IMR-90 (cell line): ENCODE data around the gene DVL3. TPM values are rescaled to one million over a fixed set of nuclear protein-coding genes. Genes with fewer than 3 reads are reported as not detected.

ENCODE experiments used
- ATAC-seq: fragments of 200-7000 bp; cut with Tn5 transposase; 2 replicates; pipeline ENCODE4 v1.9.1; 2020; ENCODE audit warnings: low read depth, mild to moderate bottlenecking, moderate library complexity
- BruUV-seq: library from RNA; stranded (reverse); fragments of 400-500 nt; replicated peaks from 2 replicates; lab custom pipeline; 2021; lab: Mats Ljungman, UMichigan
- CTCF ChIA-PET: fragments of 300-600 bp; formaldehyde crosslinking; extraction: SDS; loops from one replicate; lab custom pipeline; 2021; ENCODE audit warnings: antibody characterized with exemption; lab: Yijun Ruan, JAX
- POLR2A ChIA-PET: fragments of 300-600 bp; sonication (Branson Sonifier 250); formaldehyde crosslinking; loops from one replicate; lab custom pipeline; 2022; ENCODE audit warnings: antibody characterized with exemption; ENCODE audit not compliant: unreplicated experiment; lab: Charles Lee
- DNase-seq: peaks from one replicate; pipeline ENCODE4 v3.0.0; 2013
- H2AFZ ChIP-seq: replicated peaks from 2 replicates; pipeline ENCODE3; 2013; ENCODE audit warnings: low read length, mild to moderate bottlenecking; ENCODE audit not compliant: poor library complexity
- H2AK5ac ChIP-seq: 2 replicates; pipeline ENCODE4 v1.6.1; 2013; ENCODE audit warnings: low read depth, low read length, inconsistent platforms
- H2AK9ac ChIP-seq: replicated peaks from 2 replicates; pipeline ENCODE3; 2013; ENCODE audit warnings: mild to moderate bottlenecking, low read depth, low read length, moderate library complexity; ENCODE audit not compliant: poor library complexity
- H2BK120ac ChIP-seq: 2 replicates; pipeline ENCODE4 v1.6.1; 2013; ENCODE audit warnings: low read depth, low read length, inconsistent platforms
- H2BK15ac ChIP-seq: 3 replicates; pipeline ENCODE4 v1.6.1; 2013; ENCODE audit warnings: low read depth, low read length, inconsistent platforms
- H2BK20ac ChIP-seq: 2 replicates; pipeline ENCODE4 v1.6.1; 2013; ENCODE audit warnings: low read depth, mild to moderate bottlenecking, inconsistent platforms, low read length, moderate library complexity
- H2BK5ac ChIP-seq: 2 replicates; pipeline ENCODE4 v1.6.1; 2013; ENCODE audit warnings: mild to moderate bottlenecking, low read depth, low read length, inconsistent platforms; ENCODE audit not compliant: poor library complexity, severe bottlenecking
- H3K14ac ChIP-seq: replicated peaks from 2 replicates; pipeline ENCODE4 v1.6.1; 2013; ENCODE audit warnings: low read depth, low read length, inconsistent platforms
- H3K18ac ChIP-seq: 2 replicates; pipeline ENCODE4 v1.6.1; 2013; ENCODE audit warnings: low read depth, low read length, control low read depth
- H3K23ac ChIP-seq: 2 replicates; pipeline ENCODE4 v1.6.1; 2013; ENCODE audit warnings: low read depth, low read length, inconsistent platforms
- H3K27ac ChIP-seq: 2 replicates; pipeline ENCODE4 v1.5.1; 2013; ENCODE audit warnings: mild to moderate bottlenecking, control low read depth, low read length; ENCODE audit not compliant: insufficient read depth
- H3K27me3 ChIP-seq: 2 replicates; pipeline ENCODE4 v1.6.1; 2013; ENCODE audit warnings: low read length; ENCODE audit not compliant: control insufficient read depth, insufficient read depth
- H3K36me3 ChIP-seq: 2 replicates; pipeline ENCODE4 v1.6.1; 2013; ENCODE audit warnings: low read length, mixed read lengths; ENCODE audit not compliant: control insufficient read depth, insufficient read depth
- H3K4ac ChIP-seq: 2 replicates; pipeline ENCODE4 v1.6.1; 2013; ENCODE audit warnings: low read depth, low read length, inconsistent platforms
- H3K4me1 ChIP-seq: 2 replicates; pipeline ENCODE4 v1.6.1; 2013; ENCODE audit warnings: low read length, mixed read lengths; ENCODE audit not compliant: control insufficient read depth, insufficient read depth
- H3K4me2 ChIP-seq: 2 replicates; pipeline ENCODE4 v1.6.1; 2013; ENCODE audit warnings: low read depth, mild to moderate bottlenecking, control low read depth, low read length, moderate library complexity
- H3K4me3 ChIP-seq: 2 replicates; pipeline ENCODE4 v1.5.1; 2013; ENCODE audit warnings: low read depth, mild to moderate bottlenecking, control low read depth, low read length, moderate library complexity; ENCODE audit not compliant: insufficient read depth
- H3K56ac ChIP-seq: 2 replicates; pipeline ENCODE4 v1.6.1; 2013; ENCODE audit warnings: low read length, inconsistent platforms; ENCODE audit not compliant: insufficient read depth; ENCODE audit errors: extremely low read depth
- H3K79me1 ChIP-seq, 2 experiments: 2 replicates each; pipeline ENCODE4 v1.6.1; 2013; ENCODE audit warnings: low read length in 2 of 2, inconsistent platforms in 1 of 2, low read depth in 1 of 2
- H3K9ac ChIP-seq: 2 replicates; pipeline ENCODE4 v1.6.1; 2013; ENCODE audit warnings: low read depth, low read length, control low read depth
- H3K9me1 ChIP-seq: 2 replicates; pipeline ENCODE4 v1.6.1; 2013; ENCODE audit warnings: low read length, inconsistent platforms; ENCODE audit not compliant: insufficient read depth
- H3K9me3 ChIP-seq: 2 replicates; pipeline ENCODE4 v1.6.1; 2013; ENCODE audit warnings: low read length; ENCODE audit not compliant: control insufficient read depth, insufficient read depth
- H4K20me1 ChIP-seq: 2 replicates; pipeline ENCODE4 v1.6.1; 2013; ENCODE audit warnings: low read length, inconsistent platforms; ENCODE audit not compliant: insufficient read depth
- H4K5ac ChIP-seq: 2 replicates; pipeline ENCODE4 v1.6.1; 2013; ENCODE audit warnings: mild to moderate bottlenecking, low read depth, low read length, control low read depth
- H4K8ac ChIP-seq, 2 experiments: 2 replicates each; pipeline ENCODE4 v1.6.1; 2013; ENCODE audit warnings: low read depth in 2 of 2, low read length in 2 of 2, control low read depth in 1 of 2, inconsistent platforms in 1 of 2
- H4K91ac ChIP-seq: 2 replicates; pipeline ENCODE4 v1.6.1; 2013; ENCODE audit warnings: low read depth, low read length, inconsistent platforms; ENCODE audit not compliant: insufficient read depth
- BHLHE40 ChIP-seq: fragments of 150-350 bp; IDR thresholded peaks from 2 replicates; pipeline ENCODE4 v1.6.1; 2016; ENCODE audit warnings: mild to moderate bottlenecking, low read depth, low read length
- MXI1 ChIP-seq: IDR thresholded peaks from 2 replicates; pipeline ENCODE4 v1.6.1; 2012; ENCODE audit warnings: low read depth, mild to moderate bottlenecking, low read length, moderate library complexity, borderline replicate concordance
- RCOR1 ChIP-seq: IDR thresholded peaks from 2 replicates; pipeline ENCODE4 v1.6.1; 2012; ENCODE audit warnings: mild to moderate bottlenecking, low read length, improper control_type of control experiment; ENCODE audit not compliant: insufficient replicate concordance
- WGBS, 2 experiments: methylation state at CpG; one replicate each; pipeline versions ENCODE4 v1.1.5 to v1.1.7; 2013; ENCODE audit warnings: missing lambda C conversion rate in 2 of 2; ENCODE audit not compliant: insufficient read length in 1 of 2; ENCODE audit errors: extremely low coverage in 2 of 2; 5-methylcytosine and 5-hydroxymethylcytosine counted together
- dilution Hi-C: fragments of 300-500 bp; cut with HindIII; formaldehyde crosslinking; loops from one replicate; pipeline ENCODE4 v1.14.3; 2018; ENCODE audit warnings: low sequenced_read_pairs; ENCODE audit not compliant: unreplicated experiment
- in situ Hi-C: fragments of 300-500 bp; cut with MboI; formaldehyde crosslinking; loops from 3 replicates; pipeline ENCODE4 v1.14.3; 2019; ENCODE audit warnings: low sequenced_read_pairs, inconsistent platforms, mixed read lengths
- intact Hi-C: fragments of 100-400 bp; cut with micrococcal nuclease; formaldehyde crosslinking; loops from 2 replicates; pipeline ENCODE4 v1.10.0; 2022
- polyA plus RNA-seq, 3 experiments: library from polyadenylated mRNA; depleted of rRNA; stranded (reverse); fragments of >200 nt; gene quantifications; 2 replicates each; pipeline ENCODE4 v1.2.3, GENCODE V29; 2012; ENCODE audit warnings: low replicate concordance in 1 of 3
- total RNA-seq: library from RNA; depleted of rRNA; stranded (reverse); fragments of >200 nt; gene quantifications from 2 replicates; pipeline ENCODE4 v1.2.3, GENCODE V29; 2012

The DVL3 gene
- total and polyA plus RNA-seq, 2 of the 4 experiments (the other 2 are of a cell fraction) = 23.3 to 40.4 TPM

DNA sequence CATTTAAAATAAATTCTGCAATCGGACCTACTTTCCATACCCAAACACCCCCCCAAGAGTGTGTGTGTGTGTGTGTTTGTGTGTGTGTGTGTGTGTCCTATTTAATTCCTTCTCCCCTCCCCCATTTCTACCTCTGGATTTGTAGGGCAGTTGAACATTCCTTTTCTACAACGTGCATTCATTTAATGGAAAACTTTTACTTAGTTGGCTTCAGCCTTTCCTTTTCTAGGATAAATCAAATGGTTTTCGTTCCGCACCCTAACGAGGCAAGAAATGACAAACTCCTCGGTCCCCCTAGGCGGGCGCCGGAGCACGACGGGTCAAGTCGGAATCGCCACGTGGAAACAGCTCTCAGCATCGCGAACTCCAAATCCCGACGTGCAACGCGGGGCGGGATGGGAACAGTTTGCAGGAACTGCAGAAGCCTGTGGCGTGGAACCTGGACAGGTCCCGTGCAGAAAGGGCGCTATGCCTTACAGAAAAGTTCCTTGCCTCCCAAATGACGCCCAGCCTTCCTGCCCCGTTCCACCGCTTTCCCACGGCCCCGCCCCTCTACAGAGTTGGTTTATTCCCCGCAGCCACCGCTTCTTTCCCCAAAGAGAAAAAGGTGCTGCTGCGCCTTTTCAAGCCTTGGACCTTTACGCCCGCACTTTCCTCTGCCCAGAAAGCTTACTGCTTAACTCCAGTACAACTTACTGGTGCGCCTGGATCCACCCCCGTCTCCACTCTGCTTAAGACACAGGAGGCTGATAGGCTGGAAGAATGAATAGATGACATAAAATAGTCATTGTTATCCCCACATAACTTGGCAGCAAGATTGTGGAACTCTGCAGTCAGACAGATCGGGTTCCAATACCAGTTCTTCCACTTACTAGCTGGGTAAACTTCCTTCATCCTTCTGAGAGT is 21.1 kb upstream of the DVL3 start:
- ATAC-seq (peak; percentile 66), DNase-seq (peak; percentile 78)
- peak overlapping the region; percentile 29; the same call in 1 of the 2 replicates for H2BK120ac ChIP-seq
- H4K5ac ChIP-seq = peak overlapping the region; percentile 51; the same call in 1 of the 2 replicates
- POLR2A ChIA-PET = no interaction called here
- H3K56ac ChIP-seq = peak overlapping the region; percentile 89
- peak overlapping the region; percentile 26; the same call in 1 of the 2 replicates for H2AK5ac ChIP-seq
- CTCF ChIA-PET = interaction anchor here (0.6 kb wide), 1 partner anchor 90 kb away, joined by 3 read pairs; no protein-coding TSS in a partner anchor
- H2BK5ac ChIP-seq = peak overlapping the region; percentile 88
- peak; percentile 72; the same call in 1 of the 2 replicates for TF ChIP-seq BHLHE40
- peak; percentile 94 for TF ChIP-seq MXI1
- no peak for TF ChIP-seq RCOR1
- peaks cover 7% of the 10 kb centered on the region for H3K9me1 ChIP-seq
- intact Hi-C loops (loop anchor here (1.0 to 2.0 kb wide), 3 partner anchors 115 to 239 kb away; partner anchors contain the start of genes ABCC5, ALG3 and EEF1AKMT4), dilution Hi-C loops (no loop called here), in situ Hi-C loops (no loop called here)
- H3K27me3 ChIP-seq = no peaks in the 10 kb centered on the region
- peak overlapping the region; percentile 77 for H3K4me2 ChIP-seq
- H3K36me3 ChIP-seq = peaks cover 5% of the 10 kb centered on the region
- peak overlapping the region; percentile 98 for H2AFZ ChIP-seq
- BruUV-seq = no TSS peak
- H4K91ac ChIP-seq = peak overlapping the region; percentile 83
- H3K4me1 ChIP-seq = no peaks in the 10 kb centered on the region; the same call in 1 of the 2 replicates
- WGBS, 2 experiments = 1% methylated on average over 17 of the region's 37 CpGs; no CpG with 5 or more reads in 1 of the 2 experiments
- no peak overlapping the region; the same call in 1 of the 2 replicates for H3K18ac ChIP-seq
- H4K20me1 ChIP-seq = no peaks in the 10 kb centered on the region; the same call in 1 of the 2 replicates
- peak overlapping the region; percentile 23; the same call in 1 of the 2 replicates for H2BK20ac ChIP-seq
- H3K27ac ChIP-seq = peak overlapping the region; percentile 45
- peak overlapping the region; percentile 91 for H3K4me3 ChIP-seq
- peaks cover 3 to 37% of the 10 kb centered on the region in 2 experiments; a peak in 2 of 4 replicates for H3K79me1 ChIP-seq
- peak overlapping the region; percentile 69 for H3K23ac ChIP-seq
- no peaks in the 10 kb centered on the region for H3K9me3 ChIP-seq
- peak overlapping the region; percentile 95 for H2AK9ac ChIP-seq
- peak overlapping the region; percentile 64; the same call in 1 of the 3 replicates for H2BK15ac ChIP-seq
- H3K9ac ChIP-seq = peak overlapping the region; percentile 95
- peak overlapping the region; percentile 57 to 98 for H4K8ac ChIP-seq
- H3K14ac ChIP-seq = peak overlapping the region; percentile 97
- peak overlapping the region; percentile 95 for H3K4ac ChIP-seq
